ENCODE results near the gene ULBP2.

DNA sequence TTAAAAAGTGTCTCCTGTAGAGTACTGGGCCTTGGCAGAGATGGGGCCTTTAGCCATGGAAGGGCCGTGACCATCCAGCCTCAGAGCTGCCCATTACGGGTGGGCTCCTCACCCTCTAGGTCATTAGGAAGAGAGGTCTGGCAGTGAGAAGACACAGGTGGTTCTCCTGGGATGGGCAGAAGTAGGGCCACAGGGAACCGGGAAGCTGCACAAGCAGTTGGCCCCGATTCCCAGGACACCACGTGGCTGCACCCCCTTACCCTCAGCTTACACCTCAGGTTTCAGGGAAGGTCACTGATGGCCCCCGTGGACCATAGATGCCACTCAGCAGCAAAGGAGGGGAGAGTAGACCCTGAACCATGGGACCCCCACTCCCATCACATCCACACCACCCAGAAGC lies 20.5 kb upstream of the ULBP2 start:
- TF ChIP-seq, protein P1, sequence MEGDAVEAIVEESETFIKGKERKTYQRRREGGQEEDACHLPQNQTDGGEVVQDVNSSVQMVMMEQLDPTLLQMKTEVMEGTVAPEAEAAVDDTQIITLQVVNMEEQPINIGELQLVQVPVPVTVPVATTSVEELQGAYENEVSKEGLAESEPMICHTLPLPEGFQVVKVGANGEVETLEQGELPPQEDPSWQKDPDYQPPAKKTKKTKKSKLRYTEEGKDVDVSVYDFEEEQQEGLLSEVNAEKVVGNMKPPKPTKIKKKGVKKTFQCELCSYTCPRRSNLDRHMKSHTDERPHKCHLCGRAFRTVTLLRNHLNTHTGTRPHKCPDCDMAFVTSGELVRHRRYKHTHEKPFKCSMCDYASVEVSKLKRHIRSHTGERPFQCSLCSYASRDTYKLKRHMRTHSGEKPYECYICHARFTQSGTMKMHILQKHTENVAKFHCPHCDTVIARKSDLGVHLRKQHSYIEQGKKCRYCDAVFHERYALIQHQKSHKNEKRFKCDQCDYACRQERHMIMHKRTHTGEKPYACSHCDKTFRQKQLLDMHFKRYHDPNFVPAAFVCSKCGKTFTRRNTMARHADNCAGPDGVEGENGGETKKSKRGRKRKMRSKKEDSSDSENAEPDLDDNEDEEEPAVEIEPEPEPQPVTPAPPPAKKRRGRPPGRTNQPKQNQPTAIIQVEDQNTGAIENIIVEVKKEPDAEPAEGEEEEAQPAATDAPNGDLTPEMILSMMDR (IDR thresholded peaks at IDR 0.05), result no peak
- TF ChIP-seq ZFX (IDR thresholded peaks at IDR 0.05; ENCODE audit: borderline replicate concordance), result no peak
